H1 (cell line): ENCODE measurements around the gene CRYGN. TPM values are rescaled to one million over a fixed set of nuclear protein-coding genes. Genes with fewer than 3 reads are reported as not detected.

Source experiments
- CTCF ChIA-PET: fragments of 300-600 bp; sonication (Branson Sonifier 250); formaldehyde crosslinking; loops from one replicate; lab custom pipeline; 2021; ENCODE audit not compliant: partially characterized antibody; lab: Charles Lee
- POLR2A ChIA-PET: fragments of 300-600 bp; sonication (Branson Sonifier 250); formaldehyde crosslinking; loops from one replicate; lab custom pipeline; 2021; ENCODE audit warnings: inconsistent platforms; ENCODE audit not compliant: partially characterized antibody; lab: Charles Lee
- DNase-seq, 2 experiments: peaks; one replicate each; pipeline versions ENCODE4 v3.0.0 to v3.0.0-alpha.2; 2010 to 2022; ENCODE audit warnings: low spot score in 2 of 2, low read depth in 1 of 2, mixed read lengths in 1 of 2
- FAIRE-seq: peaks from 2 replicates; lab custom pipeline; 2011; peaks lifted over from hg19 to GRCh38; lab: Jason Lieb, UNC
- H2AFZ ChIP-seq: 2 replicates; pipeline ENCODE4 v1.8.1; 2012; ENCODE audit warnings: low read length, inconsistent platforms
- H2AK5ac ChIP-seq: 2 replicates; pipeline ENCODE4 v1.6.1; 2013; ENCODE audit warnings: low read depth, low read length
- H2BK120ac ChIP-seq: replicated peaks from 2 replicates; pipeline ENCODE3; 2013; ENCODE audit warnings: low read depth, low read length, inconsistent platforms
- H2BK12ac ChIP-seq: 2 replicates; pipeline ENCODE4 v1.6.1; 2013; ENCODE audit warnings: low read depth, low read length
- H2BK15ac ChIP-seq: 2 replicates; pipeline ENCODE4 v1.6.1; 2013; ENCODE audit warnings: low read length
- H2BK20ac ChIP-seq: 2 replicates; pipeline ENCODE4 v1.6.1; 2013; ENCODE audit warnings: low read length
- H2BK5ac ChIP-seq: 2 replicates; pipeline ENCODE4 v1.6.1; 2013; ENCODE audit warnings: low read depth, low read length
- H3K14ac ChIP-seq: 2 replicates; pipeline ENCODE4 v1.6.1; 2013; ENCODE audit warnings: inconsistent platforms; ENCODE audit not compliant: insufficient read length
- H3K18ac ChIP-seq: 2 replicates; pipeline ENCODE4 v1.6.1; 2013; ENCODE audit warnings: low read length; ENCODE audit errors: extremely low read depth
- H3K23ac ChIP-seq: 2 replicates; pipeline ENCODE4 v1.6.1; 2013; ENCODE audit warnings: inconsistent platforms; ENCODE audit not compliant: insufficient read length
- H3K23me2 ChIP-seq: 2 replicates; pipeline ENCODE4 v1.6.1; 2013; ENCODE audit warnings: low read depth, low read length
- H3K27ac ChIP-seq: 2 replicates; pipeline ENCODE4 v1.6.1; 2011; ENCODE audit warnings: low read depth, low read length, inconsistent platforms
- H3K27me3 ChIP-seq, 4 experiments: replicated peaks in 1 of 4; 1 replicate in 1 of 4; 2 replicates in 3 of 4; pipeline versions ENCODE4 v1.6.1 to v1.8.1; 2011 to 2013; ENCODE audit warnings: low read length in 3 of 4, mild to moderate bottlenecking in 3 of 4, inconsistent platforms in 2 of 4, mixed read lengths in 2 of 4, moderate library complexity in 1 of 4; ENCODE audit not compliant: control insufficient read depth in 3 of 4, insufficient read depth in 3 of 4; ENCODE audit errors: extremely low read depth in 1 of 4
- H3K36me3 ChIP-seq, 4 experiments: 2 replicates each; pipeline versions ENCODE4 v1.6.1 to v1.8.1; 2011 to 2013; ENCODE audit warnings: mild to moderate bottlenecking in 4 of 4, low read length in 3 of 4, moderate library complexity in 2 of 4, control low read depth in 1 of 4, inconsistent platforms in 1 of 4; ENCODE audit not compliant: insufficient read depth in 4 of 4, control insufficient read depth in 2 of 4
- H3K4ac ChIP-seq: replicated peaks from 2 replicates; pipeline ENCODE3; 2013; ENCODE audit warnings: low read length, low read depth, mixed read lengths, inconsistent platforms; ENCODE audit not compliant: insufficient read length
- H3K4me1 ChIP-seq, 4 experiments: replicated peaks in 1 of 4; 1 replicate in 1 of 4; 2 replicates in 3 of 4; pipeline versions ENCODE4 v1.6.1 to v1.8.1; 2011 to 2013; ENCODE audit warnings: low read length in 3 of 4, inconsistent platforms in 2 of 4, mixed read lengths in 1 of 4; ENCODE audit not compliant: insufficient read depth in 4 of 4, control insufficient read depth in 3 of 4
- H3K4me2 ChIP-seq, 2 experiments: 2 replicates each; pipeline versions ENCODE4 v1.6.1 to v1.8.1; 2011 to 2013; ENCODE audit warnings: low read depth in 2 of 2, low read length in 2 of 2, control low read depth in 1 of 2, inconsistent platforms in 1 of 2, mild to moderate bottlenecking in 1 of 2; ENCODE audit not compliant: insufficient read depth in 1 of 2
- H3K4me3 ChIP-seq, 4 experiments: fragments of 200-600, 300-600 bp in 1 of 4; sonication (generic), shearing (Covaris generic), sonication (Bioruptor Twin) in 1 of 4; 2 replicates each; pipeline versions ENCODE4 v1.5.1 to v1.8.1; 2011 to 2016; ENCODE audit warnings: low read length in 4 of 4, low read depth in 3 of 4, control low read depth in 2 of 4, inconsistent platforms in 2 of 4, mild to moderate bottlenecking in 2 of 4, mixed read lengths in 1 of 4, moderate library complexity in 1 of 4; ENCODE audit not compliant: insufficient read depth in 2 of 4; ENCODE audit errors: extremely low read depth in 1 of 4
- H3K56ac ChIP-seq: replicated peaks from 2 replicates; pipeline ENCODE3; 2013; ENCODE audit warnings: low read depth, mild to moderate bottlenecking, mixed read lengths, low read length, inconsistent platforms; ENCODE audit not compliant: insufficient read length
- H3K79me1 ChIP-seq: 2 replicates; pipeline ENCODE4 v1.6.1; 2013; ENCODE audit warnings: low read depth, low read length, control low read depth
- H3K79me2 ChIP-seq, 2 experiments: 2 replicates each; pipeline versions ENCODE4 v1.6.1 to v1.8.1; 2012 to 2013; ENCODE audit warnings: low read length in 2 of 2, mild to moderate bottlenecking in 2 of 2, inconsistent platforms in 1 of 2; ENCODE audit not compliant: insufficient read depth in 2 of 2, control insufficient read depth in 1 of 2
- H3K9ac ChIP-seq, 4 experiments: replicated peaks in 1 of 4; 1 replicate in 1 of 4; 2 replicates in 3 of 4; pipeline versions ENCODE4 v1.6.1 to v1.8.1; 2011 to 2013; ENCODE audit warnings: low read depth in 3 of 4, low read length in 3 of 4, control low read depth in 2 of 4, mild to moderate bottlenecking in 2 of 4, moderate library complexity in 2 of 4, inconsistent platforms in 1 of 4; ENCODE audit errors: extremely low read depth in 1 of 4
- H3K9me3 ChIP-seq, 2 experiments: 2 replicates each; pipeline versions ENCODE4 v1.6.1 to v1.8.1; 2012 to 2013; ENCODE audit warnings: mild to moderate bottlenecking in 2 of 2, moderate library complexity in 2 of 2, control low read depth in 1 of 2, inconsistent platforms in 1 of 2, low read depth in 1 of 2, low read length in 1 of 2, mixed read lengths in 1 of 2; ENCODE audit not compliant: insufficient read depth in 2 of 2
- H4K20me1 ChIP-seq, 2 experiments: replicated peaks in 1 of 2; 2 replicates each; pipeline versions ENCODE3 to v1.8.1; 2011 to 2013; ENCODE audit warnings: inconsistent platforms in 2 of 2, low read length in 2 of 2, mild to moderate bottlenecking in 1 of 2; ENCODE audit not compliant: insufficient read depth in 2 of 2, control insufficient read depth in 1 of 2
- H4K5ac ChIP-seq: 2 replicates; pipeline ENCODE4 v1.6.1; 2013; ENCODE audit warnings: low read length, low read depth, mixed read lengths, inconsistent platforms; ENCODE audit not compliant: insufficient read length
- H4K8ac ChIP-seq: 2 replicates; pipeline ENCODE4 v1.8.0; 2013; ENCODE audit warnings: mild to moderate bottlenecking, moderate library complexity, low read length, inconsistent platforms; ENCODE audit not compliant: insufficient read depth; ENCODE audit errors: extremely low read depth
- H4K91ac ChIP-seq: replicated peaks from 2 replicates; pipeline ENCODE3; 2013; ENCODE audit warnings: low read length, mixed read lengths, inconsistent platforms; ENCODE audit not compliant: insufficient read length
- CHD2 ChIP-seq: IDR thresholded peaks from 2 replicates; pipeline ENCODE4 v1.6.1; 2012; ENCODE audit warnings: low read length, improper control_type of control experiment
- JUN ChIP-seq: IDR thresholded peaks from 2 replicates; pipeline ENCODE4 v1.6.1; 2011; ENCODE audit warnings: low read depth, mild to moderate bottlenecking, improper control_type of control experiment, low read length
- KDM1A ChIP-seq: fragments of 200-600, 300-600 bp; sonication (generic); IDR thresholded peaks from 2 replicates; pipeline ENCODE4 v1.7.1; 2016; ENCODE audit warnings: mild to moderate bottlenecking, low read length, borderline replicate concordance
- RXRA ChIP-seq: IDR thresholded peaks from 2 replicates; pipeline ENCODE4 v1.6.1; 2011; ENCODE audit warnings: low read depth, mild to moderate bottlenecking, low read length, moderate library complexity; ENCODE audit not compliant: insufficient read depth
- WGBS, 2 experiments: shearing (Covaris generic) in 1 of 2; methylation state at CpG; one replicate each; pipeline versions ENCODE4 v1.1.6 to v1.1.7; 2013 to 2015; ENCODE audit warnings: low lambda C conversion rate in 2 of 2, mixed read lengths in 2 of 2, inconsistent platforms in 1 of 2, low coverage in 1 of 2, missing lambda C conversion rate in 1 of 2; ENCODE audit not compliant: insufficient replicate concordance in 2 of 2, insufficient coverage in 1 of 2, insufficient read length in 1 of 2; ENCODE audit errors: extremely low coverage in 1 of 2, missing lambda C conversion rate in 1 of 2; 5-methylcytosine and 5-hydroxymethylcytosine counted together
- polyA plus RNA-seq, 7 experiments: library from polyadenylated mRNA; depleted of rRNA in 3 of 7; stranded (reverse) in 5 of 7; unstranded in 2 of 7; fragments of >200 nt in 5 of 7; fragments of 200-250 nt in 2 of 7; gene quantifications; 1 replicate in 5 of 7; 2 replicates in 1 of 7; 4 replicates in 1 of 7; pipeline versions ENCODE4 v1.2.1 to v1.2.3, GENCODE V29; 2011 to 2013; ENCODE audit warnings: missing spikeins in 2 of 7, mixed read lengths in 2 of 7
- total RNA-seq: library from RNA; stranded (reverse); fragmentation: NEBNext Ultra II Directional; extraction: Animal tissue kit (Norgen Biotek cat#: 25700); gene quantifications from 2 replicates; pipeline ENCODE4 v1.2.1, GENCODE V29; 2021

Gene CRYGN
- total and polyA plus RNA-seq, 2 of the 8 experiments (the other 6 are each of a cell fraction or from before 2014, with no cell fraction given) = 0.98 to 1.6 TPM

GRCh38 chr7:151461942-151462230, 21.9 kb upstream of the CRYGN start:
- no peaks in the 10 kb centered on the region; the same call in 1 of the 2 replicates for H3K79me1 ChIP-seq
- H2BK5ac ChIP-seq = no peak overlapping the region
- WGBS, 2 experiments = 84% methylated on average over 4 of the region's 4 CpGs; no CpG with 5 or more reads in 1 of the 2 experiments
- H2BK12ac ChIP-seq = no peak overlapping the region
- no peak overlapping the region for H3K56ac ChIP-seq
- no peak overlapping the region for H2BK15ac ChIP-seq
- no peak overlapping the region for H4K5ac ChIP-seq
- H3K27ac ChIP-seq = no peak overlapping the region
- H3K23ac ChIP-seq = no peak overlapping the region
- no peak overlapping the region for H4K8ac ChIP-seq
- DNase-seq = no peak
- H3K18ac ChIP-seq = no peak overlapping the region
- POLR2A ChIA-PET = interaction anchor here (1.1 to 3.9 kb wide), 8 partner anchors 9 to 59 kb away, joined by 3 to 29 read pairs (median 6); partner anchors contain the start of gene WDR86
- no peaks in the 10 kb centered on the region for H4K20me1 ChIP-seq
- H3K23me2 ChIP-seq = no peaks in the 10 kb centered on the region; the same call in 1 of the 2 replicates
- no peak overlapping the region for H3K4ac ChIP-seq
- H2BK120ac ChIP-seq = no peak overlapping the region
- H3K4me1 ChIP-seq = peaks cover 8 to 24% (median 17%) of the 10 kb centered on the region in 4 experiments
- FAIRE-seq = no peak
- H3K27me3 ChIP-seq = no peaks in the 10 kb centered on the region
- no peak overlapping the region for H3K4me3 ChIP-seq
- H3K9ac ChIP-seq = no peak overlapping the region
- no peak overlapping the region for H3K14ac ChIP-seq
- peaks cover 19 to 34% of the 10 kb centered on the region in 2 experiments for H3K9me3 ChIP-seq
- no peak overlapping the region for H3K4me2 ChIP-seq
- H2AFZ ChIP-seq = no peak overlapping the region
- H2BK20ac ChIP-seq = no peak overlapping the region
- peaks cover 6 to 30% (median 22%) of the 10 kb centered on the region in 4 experiments for H3K36me3 ChIP-seq
- no peak overlapping the region for H2AK5ac ChIP-seq
- CTCF ChIA-PET = interaction anchor here (1.0 to 5.8 kb wide), 6 partner anchors 9 to 234 kb away, joined by 3 to 49 read pairs (median 4); no protein-coding TSS in a partner anchor
- H3K79me2 ChIP-seq = no peaks in the 10 kb centered on the region
- H4K91ac ChIP-seq = no peak overlapping the region
- TF ChIP-seq JUN (no peak), RXRA (no peak), KDM1A (no peak), CHD2 (no peak)
